HCT116 (cell line): ENCODE results near the gene ITPKA.

Experiments used
- EGR1 ChIP-seq: IDR thresholded peaks from 2 replicates; pipeline ENCODE4 v1.6.1; 2012; ENCODE audit warnings: low read depth
- ELF1 ChIP-seq: IDR thresholded peaks from 2 replicates; pipeline ENCODE4 v1.6.1; 2012; ENCODE audit warnings: low read depth, borderline replicate concordance
- EZH2 ChIP-seq: fragments of 200-600 bp; sonication (generic); IDR thresholded peaks from 2 replicates; pipeline ENCODE4 v1.6.1; 2017; ENCODE audit warnings: antibody characterized with exemption, mixed run types
- EZH2phosphoT487 ChIP-seq: fragments of 200-600 bp; IDR thresholded peaks from 2 replicates; pipeline ENCODE4 v1.6.1; 2018; ENCODE audit warnings: antibody characterized with exemption, borderline replicate concordance
- JUND ChIP-seq: IDR thresholded peaks from 2 replicates; pipeline ENCODE4 v1.6.1; 2012
- POLR2A ChIP-seq: IDR thresholded peaks from 2 replicates; pipeline ENCODE4 v1.7.0; 2011; ENCODE audit warnings: borderline replicate concordance; ENCODE audit not compliant: insufficient read depth, insufficient read length; ENCODE audit errors: extremely low read depth
- POLR2AphosphoS5 ChIP-seq: IDR thresholded peaks from 2 replicates; pipeline ENCODE4 v1.6.1; 2011; ENCODE audit warnings: mild to moderate bottlenecking, low read depth, low read length, moderate library complexity
- RAD21 ChIP-seq: IDR thresholded peaks from 2 replicates; pipeline ENCODE4 v1.6.1; 2012; ENCODE audit warnings: low read depth, mild to moderate bottlenecking
- SP1 ChIP-seq: IDR thresholded peaks from 2 replicates; pipeline ENCODE4 v1.6.1; 2012; ENCODE audit warnings: low read depth
- TCF7L2 ChIP-seq: IDR thresholded peaks from 2 replicates; pipeline ENCODE4 v1.7.0; 2011; ENCODE audit warnings: borderline replicate concordance, inconsistent platforms; ENCODE audit not compliant: insufficient read depth, insufficient read length; ENCODE audit errors: extremely low read depth
- YY1 ChIP-seq: IDR thresholded peaks from 2 replicates; pipeline ENCODE4 v1.6.1; 2011; ENCODE audit warnings: low read length, low read depth, moderate library complexity, mild to moderate bottlenecking; ENCODE audit not compliant: insufficient replicate concordance; ENCODE audit errors: extremely low read depth
- TF ChIP-seq, protein P1 (sequence below), 3 experiments: fragments of 200-600 bp in 1 of 3; sonication (generic) in 1 of 3; IDR thresholded peaks in 2 of 3; conservative IDR thresholded peaks in 1 of 3; 2 replicates each; pipeline ENCODE4 v1.5.1; 2012 to 2017; ENCODE audit warnings: low read depth in 2 of 3, low read length in 2 of 3, antibody characterized with exemption in 1 of 3, borderline replicate concordance in 1 of 3, control low read depth in 1 of 3, mild to moderate bottlenecking in 1 of 3, mixed read lengths in 1 of 3, mixed run types in 1 of 3, moderate library complexity in 1 of 3; ENCODE audit not compliant: insufficient read depth in 1 of 3
- TF ChIP-seq, protein P2 (sequence below): IDR thresholded peaks from 2 replicates; pipeline ENCODE4 v1.6.1; 2012; ENCODE audit warnings: low read depth

DNA sequence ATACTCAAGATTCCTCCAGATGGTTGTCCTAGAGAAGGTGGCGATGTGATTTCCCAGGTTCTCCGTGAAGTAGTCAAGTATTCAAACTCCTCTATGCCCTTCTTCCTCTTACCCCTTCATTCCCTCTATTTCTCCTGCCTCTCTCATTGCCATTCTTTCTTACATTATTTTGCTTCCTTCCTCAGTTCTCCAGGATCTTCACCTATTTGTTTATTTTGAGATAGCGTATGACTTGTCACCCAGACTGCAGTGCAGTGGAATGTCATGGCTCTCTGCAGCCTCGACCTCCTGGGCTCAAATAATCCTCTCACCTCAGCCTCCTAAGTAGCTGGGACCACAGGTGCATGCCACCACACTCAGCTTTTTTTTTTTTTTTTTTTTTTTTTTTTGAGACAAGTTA, 1.8 kb upstream of the ITPKA start:
- no peak for TF ChIP-seq EZH2phosphoT487
- no peak for TF ChIP-seq POLR2AphosphoS5
- TF ChIP-seq, protein P1, sequence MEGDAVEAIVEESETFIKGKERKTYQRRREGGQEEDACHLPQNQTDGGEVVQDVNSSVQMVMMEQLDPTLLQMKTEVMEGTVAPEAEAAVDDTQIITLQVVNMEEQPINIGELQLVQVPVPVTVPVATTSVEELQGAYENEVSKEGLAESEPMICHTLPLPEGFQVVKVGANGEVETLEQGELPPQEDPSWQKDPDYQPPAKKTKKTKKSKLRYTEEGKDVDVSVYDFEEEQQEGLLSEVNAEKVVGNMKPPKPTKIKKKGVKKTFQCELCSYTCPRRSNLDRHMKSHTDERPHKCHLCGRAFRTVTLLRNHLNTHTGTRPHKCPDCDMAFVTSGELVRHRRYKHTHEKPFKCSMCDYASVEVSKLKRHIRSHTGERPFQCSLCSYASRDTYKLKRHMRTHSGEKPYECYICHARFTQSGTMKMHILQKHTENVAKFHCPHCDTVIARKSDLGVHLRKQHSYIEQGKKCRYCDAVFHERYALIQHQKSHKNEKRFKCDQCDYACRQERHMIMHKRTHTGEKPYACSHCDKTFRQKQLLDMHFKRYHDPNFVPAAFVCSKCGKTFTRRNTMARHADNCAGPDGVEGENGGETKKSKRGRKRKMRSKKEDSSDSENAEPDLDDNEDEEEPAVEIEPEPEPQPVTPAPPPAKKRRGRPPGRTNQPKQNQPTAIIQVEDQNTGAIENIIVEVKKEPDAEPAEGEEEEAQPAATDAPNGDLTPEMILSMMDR (IDR thresholded peaks at IDR 0.05 in 2 of 3, conservative IDR thresholded peaks at IDR 0.05 in 1 of 3; ENCODE audit: borderline replicate concordance in 1 of 3, insufficient read depth in 1 of 3, low read depth in 2 of 3, low read length in 2 of 3), result no peak
- no peak for TF ChIP-seq EZH2
- no peak for TF ChIP-seq POLR2A
- no peak for TF ChIP-seq YY1
- no peak for TF ChIP-seq JUND
- no peak for TF ChIP-seq SP1
- TF ChIP-seq TCF7L2, result no peak
- TF ChIP-seq, protein P2, sequence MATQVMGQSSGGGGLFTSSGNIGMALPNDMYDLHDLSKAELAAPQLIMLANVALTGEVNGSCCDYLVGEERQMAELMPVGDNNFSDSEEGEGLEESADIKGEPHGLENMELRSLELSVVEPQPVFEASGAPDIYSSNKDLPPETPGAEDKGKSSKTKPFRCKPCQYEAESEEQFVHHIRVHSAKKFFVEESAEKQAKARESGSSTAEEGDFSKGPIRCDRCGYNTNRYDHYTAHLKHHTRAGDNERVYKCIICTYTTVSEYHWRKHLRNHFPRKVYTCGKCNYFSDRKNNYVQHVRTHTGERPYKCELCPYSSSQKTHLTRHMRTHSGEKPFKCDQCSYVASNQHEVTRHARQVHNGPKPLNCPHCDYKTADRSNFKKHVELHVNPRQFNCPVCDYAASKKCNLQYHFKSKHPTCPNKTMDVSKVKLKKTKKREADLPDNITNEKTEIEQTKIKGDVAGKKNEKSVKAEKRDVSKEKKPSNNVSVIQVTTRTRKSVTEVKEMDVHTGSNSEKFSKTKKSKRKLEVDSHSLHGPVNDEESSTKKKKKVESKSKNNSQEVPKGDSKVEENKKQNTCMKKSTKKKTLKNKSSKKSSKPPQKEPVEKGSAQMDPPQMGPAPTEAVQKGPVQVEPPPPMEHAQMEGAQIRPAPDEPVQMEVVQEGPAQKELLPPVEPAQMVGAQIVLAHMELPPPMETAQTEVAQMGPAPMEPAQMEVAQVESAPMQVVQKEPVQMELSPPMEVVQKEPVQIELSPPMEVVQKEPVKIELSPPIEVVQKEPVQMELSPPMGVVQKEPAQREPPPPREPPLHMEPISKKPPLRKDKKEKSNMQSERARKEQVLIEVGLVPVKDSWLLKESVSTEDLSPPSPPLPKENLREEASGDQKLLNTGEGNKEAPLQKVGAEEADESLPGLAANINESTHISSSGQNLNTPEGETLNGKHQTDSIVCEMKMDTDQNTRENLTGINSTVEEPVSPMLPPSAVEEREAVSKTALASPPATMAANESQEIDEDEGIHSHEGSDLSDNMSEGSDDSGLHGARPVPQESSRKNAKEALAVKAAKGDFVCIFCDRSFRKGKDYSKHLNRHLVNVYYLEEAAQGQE, result no peak
- TF ChIP-seq ELF1, result no peak
- no peak for TF ChIP-seq EGR1
- no peak for TF ChIP-seq RAD21
